WTC11 (cell line): Measurements from ENCODE around the gene ZSCAN18. TPM values are rescaled to one million over a fixed set of nuclear protein-coding genes. Genes with fewer than 3 reads are reported as not detected.

Experiments used
- ATAC-seq: fragments of 200-7000 bp; cut with Tn5 transposase; 2 replicates; pipeline ENCODE4 v1.10.0; 2021; ENCODE audit warnings: mild to moderate bottlenecking, moderate library complexity
- CTCF ChIA-PET: fragments of 300-600 bp; sonication (Branson Sonifier 250); formaldehyde crosslinking; loops from one replicate; lab custom pipeline; 2021; ENCODE audit warnings: antibody characterized with exemption; lab: Charles Lee
- POLR2A ChIA-PET: fragments of 350-600 bp; sonication (Branson Sonifier 250); formaldehyde crosslinking; loops from one replicate; lab custom pipeline; 2021; ENCODE audit warnings: antibody characterized with exemption; lab: Charles Lee
- DNase-seq: peaks from one replicate; pipeline ENCODE4 v3.0.0; 2021; ENCODE audit warnings: low spot score
- H3K27ac Mint-ChIP-seq: 2 replicates; pipeline ENCODE4 v1.8.0; 2021; ENCODE audit warnings: mixed read lengths
- H3K27me3 Mint-ChIP-seq: 2 replicates; pipeline ENCODE4 v1.8.0; 2021; ENCODE audit warnings: low read depth, mild to moderate bottlenecking, moderate library complexity, mixed read lengths
- H3K36me3 Mint-ChIP-seq: 2 replicates; pipeline ENCODE4 v1.8.0; 2021; ENCODE audit warnings: mixed read lengths
- H3K4me1 Mint-ChIP-seq: 2 replicates; pipeline ENCODE4 v1.8.0; 2022; ENCODE audit warnings: mixed read lengths
- H3K4me3 Mint-ChIP-seq: 2 replicates; pipeline ENCODE4 v1.8.0; 2021; ENCODE audit warnings: mild to moderate bottlenecking, moderate library complexity, mixed read lengths
- H3K9me3 Mint-ChIP-seq: 2 replicates; pipeline ENCODE4 v1.8.0; 2021; ENCODE audit warnings: mixed read lengths
- ATF2 ChIP-seq: sonication (generic); formaldehyde crosslinking; IDR thresholded peaks from 2 replicates; pipeline ENCODE4 v1.8.1; 2022; ENCODE audit warnings: low read depth, missing genetic modification reagents, borderline replicate concordance
- CDX4 ChIP-seq: fragments of 250-450 bp; sonication (Bioruptor Pico); IDR thresholded peaks from 2 replicates; pipeline ENCODE4 v1.9.0; 2021; ENCODE audit warnings: moderate library complexity, mild to moderate bottlenecking, inconsistent platforms, borderline replicate concordance
- E2F4 ChIP-seq: sonication (generic); formaldehyde crosslinking; IDR thresholded peaks from 2 replicates; pipeline ENCODE4 v1.8.1; 2022; ENCODE audit warnings: low read depth, mild to moderate bottlenecking, moderate library complexity, missing genetic modification reagents, borderline replicate concordance
- ELF4 ChIP-seq: sonication (generic); formaldehyde crosslinking; IDR thresholded peaks from 2 replicates; pipeline ENCODE4 v1.8.1; 2022; ENCODE audit warnings: low read depth, mild to moderate bottlenecking, moderate library complexity, missing genetic modification reagents
- EMX1 ChIP-seq: fragments of 250-450 bp; sonication (Bioruptor Pico); IDR thresholded peaks from 2 replicates; pipeline ENCODE4 v1.8.0; 2021; ENCODE audit warnings: mild to moderate bottlenecking
- FOXJ3 ChIP-seq: sonication (generic); formaldehyde crosslinking; IDR thresholded peaks from 2 replicates; pipeline ENCODE4 v1.9.0; 2021; ENCODE audit warnings: missing genetic modification reagents, mild to moderate bottlenecking, borderline replicate concordance
- HMGXB4 ChIP-seq: sonication (generic); formaldehyde crosslinking; IDR thresholded peaks from 2 replicates; pipeline ENCODE4 v1.8.1; 2023; ENCODE audit warnings: mild to moderate bottlenecking, moderate library complexity, missing genetic modification reagents
- MAX ChIP-seq: sonication (generic); formaldehyde crosslinking; IDR thresholded peaks from 2 replicates; pipeline ENCODE4 v1.8.0; 2022; ENCODE audit warnings: mild to moderate bottlenecking, missing genetic modification reagents
- MLX ChIP-seq: sonication (generic); formaldehyde crosslinking; IDR thresholded peaks from 2 replicates; pipeline ENCODE4 v1.8.1; 2023; ENCODE audit warnings: mild to moderate bottlenecking, missing genetic modification reagents, moderate library complexity
- NFATC4 ChIP-seq: fragments of 250-450 bp; sonication (Bioruptor Pico); IDR thresholded peaks from 2 replicates; pipeline ENCODE4 v1.9.0; 2021; ENCODE audit warnings: mild to moderate bottlenecking
- NFYB ChIP-seq: sonication (generic); formaldehyde crosslinking; conservative IDR thresholded peaks from 2 replicates; pipeline ENCODE4 v1.8.0; 2022; ENCODE audit warnings: low read depth, missing genetic modification reagents
- NR1H2 ChIP-seq: sonication (generic); formaldehyde crosslinking; IDR thresholded peaks from 2 replicates; pipeline ENCODE4 v1.9.0; 2021; ENCODE audit warnings: mild to moderate bottlenecking, moderate library complexity, missing genetic modification reagents
- NR2C2 ChIP-seq: sonication (generic); formaldehyde crosslinking; IDR thresholded peaks from 2 replicates; pipeline ENCODE4 v1.8.0; 2022; ENCODE audit warnings: mild to moderate bottlenecking, missing genetic modification reagents
- PRRX2 ChIP-seq: fragments of 250-450 bp; sonication (Bioruptor Pico); IDR thresholded peaks from 2 replicates; pipeline ENCODE4 v1.8.0; 2021; ENCODE audit warnings: mild to moderate bottlenecking
- TEAD4 ChIP-seq: sonication (generic); formaldehyde crosslinking; IDR thresholded peaks from 2 replicates; pipeline ENCODE4 v1.8.0; 2022; ENCODE audit warnings: mild to moderate bottlenecking, missing genetic modification reagents
- ZBTB43 ChIP-seq: sonication (generic); formaldehyde crosslinking; IDR thresholded peaks from 2 replicates; pipeline ENCODE4 v1.8.1; 2023; ENCODE audit warnings: mild to moderate bottlenecking, missing genetic modification reagents
- ZNF121 ChIP-seq: sonication (generic); formaldehyde crosslinking; IDR thresholded peaks from 2 replicates; pipeline ENCODE4 v1.8.0; 2023; ENCODE audit warnings: missing genetic modification reagents
- ZNF219 ChIP-seq: sonication (generic); formaldehyde crosslinking; IDR thresholded peaks from 2 replicates; pipeline ENCODE4 v1.8.0; 2023; ENCODE audit warnings: missing genetic modification reagents, mild to moderate bottlenecking, borderline replicate concordance
- ZNF423 ChIP-seq: fragments of 250-450 bp; sonication (Bioruptor Pico); IDR thresholded peaks from 2 replicates; pipeline ENCODE4 v2.1.2; 2022; ENCODE audit warnings: mild to moderate bottlenecking, moderate library complexity
- ZNF512 ChIP-seq: sonication (generic); formaldehyde crosslinking; IDR thresholded peaks from 2 replicates; pipeline ENCODE4 v1.8.1; 2022; ENCODE audit warnings: missing genetic modification reagents, borderline replicate concordance
- total RNA-seq: library from RNA; stranded (reverse); gene quantifications from 3 replicates; pipeline ENCODE4 v1.2.3, GENCODE V29; 2021
- TF ChIP-seq, protein P1 (sequence below): sonication (generic); formaldehyde crosslinking; IDR thresholded peaks from 2 replicates; pipeline ENCODE4 v1.8.1; 2023; ENCODE audit warnings: mild to moderate bottlenecking, missing genetic modification reagents
- TF ChIP-seq, protein P2 (sequence below): sonication (generic); formaldehyde crosslinking; IDR thresholded peaks from 2 replicates; pipeline ENCODE4 v1.8.0; 2022; ENCODE audit warnings: mild to moderate bottlenecking, missing genetic modification reagents
- TF ChIP-seq, protein P3 (sequence below): sonication (generic); formaldehyde crosslinking; conservative IDR thresholded peaks from 2 replicates; pipeline ENCODE4 v1.8.1; 2022; ENCODE audit warnings: mild to moderate bottlenecking, missing genetic modification reagents

Gene ZSCAN18
- total RNA-seq, 1 experiment from 2014 or later = 55.9 TPM

- TF ChIP-seq PRRX2 (CRISPR knock-in tag) (no peak), ELF4 (CRISPR knock-in tag) (no peak), ZNF121 (no peak), NR1H2 (CRISPR knock-in tag) (no peak), TEAD4 (CRISPR knock-in tag) (no peak), NFYB (CRISPR knock-in tag) (no peak), MLX (CRISPR knock-in tag) (no peak), ATF2 (CRISPR knock-in tag) (no peak)
- TF ChIP-seq, protein P1, sequence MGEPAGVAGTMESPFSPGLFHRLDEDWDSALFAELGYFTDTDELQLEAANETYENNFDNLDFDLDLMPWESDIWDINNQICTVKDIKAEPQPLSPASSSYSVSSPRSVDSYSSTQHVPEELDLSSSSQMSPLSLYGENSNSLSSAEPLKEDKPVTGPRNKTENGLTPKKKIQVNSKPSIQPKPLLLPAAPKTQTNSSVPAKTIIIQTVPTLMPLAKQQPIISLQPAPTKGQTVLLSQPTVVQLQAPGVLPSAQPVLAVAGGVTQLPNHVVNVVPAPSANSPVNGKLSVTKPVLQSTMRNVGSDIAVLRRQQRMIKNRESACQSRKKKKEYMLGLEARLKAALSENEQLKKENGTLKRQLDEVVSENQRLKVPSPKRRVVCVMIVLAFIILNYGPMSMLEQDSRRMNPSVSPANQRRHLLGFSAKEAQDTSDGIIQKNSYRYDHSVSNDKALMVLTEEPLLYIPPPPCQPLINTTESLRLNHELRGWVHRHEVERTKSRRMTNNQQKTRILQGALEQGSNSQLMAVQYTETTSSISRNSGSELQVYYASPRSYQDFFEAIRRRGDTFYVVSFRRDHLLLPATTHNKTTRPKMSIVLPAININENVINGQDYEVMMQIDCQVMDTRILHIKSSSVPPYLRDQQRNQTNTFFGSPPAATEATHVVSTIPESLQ (CRISPR knock-in tag) = no peak
- Mint-ChIP-seq H3K4me1 (peaks cover 7% of the 10 kb centered on the region), H3K4me3 (no peak overlapping the region), H3K36me3 (peaks cover 28% of the 10 kb centered on the region), H3K27me3 (peaks cover 71% of the 10 kb centered on the region), H3K27ac (no peak overlapping the region), H3K9me3 (peaks cover 41% of the 10 kb centered on the region)
- CTCF ChIA-PET = interaction anchor here (5.9 kb wide), 1 partner anchor 10 kb away, joined by 48 read pairs; no protein-coding TSS in a partner anchor
- no peak for ATAC-seq
- DNase-seq = no peak
- POLR2A ChIA-PET = interaction anchor here (1.4 kb wide), 1 partner anchor 230 kb away, joined by 3 read pairs; the partner anchor contains the start of gene ZNF552
Measured at GRCh38 chr19:58044886-58045285, 53.1 kb downstream of the ZSCAN18 start.

DNA sequence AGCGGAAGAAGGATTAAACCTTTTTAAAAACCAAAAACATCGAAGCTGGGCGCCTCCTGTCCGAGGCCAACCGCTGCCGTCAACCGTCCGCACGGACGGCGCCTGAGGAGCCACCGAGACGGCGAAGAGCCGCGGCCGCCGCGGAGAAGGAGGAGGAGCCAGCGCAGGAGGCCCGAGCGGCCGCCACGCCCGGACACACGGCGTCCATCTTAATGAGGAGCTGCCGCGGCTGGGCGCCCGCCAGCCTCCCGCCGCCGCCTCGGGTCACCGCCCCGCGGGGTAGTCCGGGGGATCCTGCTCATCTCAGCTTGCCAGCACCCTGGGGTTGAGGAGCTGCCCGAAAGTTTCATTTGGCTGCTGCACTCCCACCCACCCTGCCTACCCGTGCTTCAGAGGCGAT is 53.6 kb downstream of the ZSCAN18 start:
- POLR2A ChIA-PET = interaction anchor here (1.4 kb wide), 1 partner anchor 229 kb away, joined by 3 read pairs; the partner anchor contains the start of gene ZNF552
- H3K27ac Mint-ChIP-seq = no peak overlapping the region
- peaks cover 7% of the 10 kb centered on the region for H3K4me1 Mint-ChIP-seq
- ATAC-seq (no peak), DNase-seq (no peak)
- H3K27me3 Mint-ChIP-seq = peaks cover 66% of the 10 kb centered on the region
- H3K4me3 Mint-ChIP-seq = no peak overlapping the region
- H3K9me3 Mint-ChIP-seq = peaks cover 36% of the 10 kb centered on the region
- peaks cover 23% of the 10 kb centered on the region for H3K36me3 Mint-ChIP-seq
- CTCF ChIA-PET = interaction anchor here (5.9 kb wide), 1 partner anchor 11 kb away, joined by 48 read pairs; no protein-coding TSS in a partner anchor
- TF ChIP-seq MAX (no peak), ZBTB43 (CRISPR knock-in tag) (no peak), CDX4 (CRISPR knock-in tag) (no peak), ZNF512 (CRISPR knock-in tag) (no peak), ZNF423 (no peak), NFATC4 (CRISPR knock-in tag) (no peak), ZNF219 (CRISPR knock-in tag) (no peak), E2F4 (CRISPR knock-in tag) (no peak), NR2C2 (CRISPR knock-in tag) (no peak), FOXJ3 (no peak), EMX1 (no peak), HMGXB4 (CRISPR knock-in tag) (no peak)
- TF ChIP-seq, protein P2, sequence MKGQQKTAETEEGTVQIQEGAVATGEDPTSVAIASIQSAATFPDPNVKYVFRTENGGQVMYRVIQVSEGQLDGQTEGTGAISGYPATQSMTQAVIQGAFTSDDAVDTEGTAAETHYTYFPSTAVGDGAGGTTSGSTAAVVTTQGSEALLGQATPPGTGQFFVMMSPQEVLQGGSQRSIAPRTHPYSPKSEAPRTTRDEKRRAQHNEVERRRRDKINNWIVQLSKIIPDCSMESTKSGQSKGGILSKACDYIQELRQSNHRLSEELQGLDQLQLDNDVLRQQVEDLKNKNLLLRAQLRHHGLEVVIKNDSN = no peak
- TF ChIP-seq, protein P3, sequence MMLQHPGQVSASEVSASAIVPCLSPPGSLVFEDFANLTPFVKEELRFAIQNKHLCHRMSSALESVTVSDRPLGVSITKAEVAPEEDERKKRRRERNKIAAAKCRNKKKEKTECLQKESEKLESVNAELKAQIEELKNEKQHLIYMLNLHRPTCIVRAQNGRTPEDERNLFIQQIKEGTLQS (CRISPR knock-in tag) = no peak
